Testis (tissue), 3 donors: Measurements from ENCODE around the gene SCAPER. TPM values are rescaled to one million over a fixed set of nuclear protein-coding genes. Genes with fewer than 3 reads are reported as not detected.

Source experiments
- DNase-seq: peaks from one replicate; pipeline ENCODE4 v3.0.0-alpha.2; 2019
- H3K27ac ChIP-seq, 2 donors: fragments of 200-600 bp; sonication (generic); one replicate each; pipeline ENCODE4 v1.5.1; 2019
- H3K27me3 ChIP-seq: fragments of 200-600 bp; sonication (generic); one replicate; pipeline ENCODE4 v1.5.1; 2019
- H3K36me3 ChIP-seq: fragments of 200-600 bp; sonication (generic); one replicate; pipeline ENCODE4 v1.5.1; 2017; ENCODE audit warnings: low read depth; ENCODE audit errors: missing control alignments
- H3K4me1 ChIP-seq: fragments of 200-600 bp; sonication (generic); one replicate; pipeline ENCODE4 v1.5.1; 2019
- H3K4me3 ChIP-seq, 2 donors: fragments of 200-600 bp; sonication (generic); one replicate each; pipeline ENCODE4 v1.5.1; 2017 to 2019
- H3K9me3 ChIP-seq: fragments of 200-600 bp; sonication (generic); one replicate; pipeline ENCODE4 v1.5.1; 2017
- POLR2A ChIP-seq: fragments of 450-650 bp; IDR thresholded peaks from one replicate; pipeline ENCODE4 v1.6.1; 2017; ENCODE audit warnings: antibody characterized with exemption, mild to moderate bottlenecking, moderate library complexity
- WGBS, 2 donors: methylation state at CpG; one replicate each; pipeline ENCODE4 v1.1.5; 2018; 5-methylcytosine and 5-hydroxymethylcytosine counted together
- intact Hi-C: fragments of 100-400 bp; cut with DNase I; formaldehyde crosslinking; loops from one replicate; pipeline ENCODE4 v1.15.1; 2023; ENCODE audit warnings: low total_unique reads
- polyA plus RNA-seq: library from polyadenylated mRNA; stranded (reverse); fragments of 350-450 nt; fragmentation: Illumina TruSeq; extraction: RNeasy Lipid Tissue Mini Kit (QIAGEN cat#74804); gene quantifications from one replicate; pipeline ENCODE4 v1.2.3, GENCODE V29; 2014; ENCODE audit warnings: low read depth, low replicate concordance; ENCODE audit not compliant: insufficient read depth
- total RNA-seq, 2 donors: library from RNA; depleted of rRNA; stranded (reverse); fragments of >200 nt; gene quantifications; one replicate each; pipeline ENCODE4 v1.2.3, GENCODE V29; 2016
- TF ChIP-seq, protein P1 (sequence below), 3 experiments: fragments of 450-650 bp in 2 of 3; fragments of 200-600 bp in 1 of 3; sonication (generic) in 1 of 3; IDR thresholded peaks; one replicate each; pipeline ENCODE4 v1.5.1; 2016 to 2019; ENCODE audit warnings: antibody characterized with exemption in 3 of 3, mild to moderate bottlenecking in 2 of 3, moderate library complexity in 1 of 3

SCAPER gene
- total and polyA plus RNA-seq, 3 donors from 2014 or later: 43.7 to 60.7 (median 54.8) TPM

DNA sequence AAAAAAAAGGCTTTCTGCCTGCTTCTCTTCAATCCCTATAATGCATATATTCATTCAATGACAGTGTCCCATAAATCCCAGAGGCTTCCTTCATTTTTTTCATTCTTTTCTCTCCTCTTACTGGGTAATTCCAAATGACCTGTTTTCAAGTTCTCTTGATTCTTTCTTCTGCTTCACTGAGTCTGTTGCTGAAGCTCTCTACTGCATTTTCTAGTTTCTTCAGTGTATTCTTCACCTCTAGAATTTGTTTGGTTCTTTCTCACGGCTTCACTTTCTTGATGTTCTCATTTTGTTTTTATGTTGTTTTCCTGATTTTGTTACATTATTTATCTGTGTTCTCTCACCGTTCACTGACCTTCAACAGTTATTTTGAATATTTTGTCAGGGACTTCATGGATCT, 141.6 kb downstream of the SCAPER start:
- Histone ChIP-seq H3K4me3 (no peak overlapping the region), H3K36me3 (no peaks in the 10 kb centered on the region), H3K27ac (no peak overlapping the region), H3K4me1 (no peaks in the 10 kb centered on the region), H3K9me3 (no peaks in the 10 kb centered on the region), H3K27me3 (no peaks in the 10 kb centered on the region)
- TF ChIP-seq, protein P1, sequence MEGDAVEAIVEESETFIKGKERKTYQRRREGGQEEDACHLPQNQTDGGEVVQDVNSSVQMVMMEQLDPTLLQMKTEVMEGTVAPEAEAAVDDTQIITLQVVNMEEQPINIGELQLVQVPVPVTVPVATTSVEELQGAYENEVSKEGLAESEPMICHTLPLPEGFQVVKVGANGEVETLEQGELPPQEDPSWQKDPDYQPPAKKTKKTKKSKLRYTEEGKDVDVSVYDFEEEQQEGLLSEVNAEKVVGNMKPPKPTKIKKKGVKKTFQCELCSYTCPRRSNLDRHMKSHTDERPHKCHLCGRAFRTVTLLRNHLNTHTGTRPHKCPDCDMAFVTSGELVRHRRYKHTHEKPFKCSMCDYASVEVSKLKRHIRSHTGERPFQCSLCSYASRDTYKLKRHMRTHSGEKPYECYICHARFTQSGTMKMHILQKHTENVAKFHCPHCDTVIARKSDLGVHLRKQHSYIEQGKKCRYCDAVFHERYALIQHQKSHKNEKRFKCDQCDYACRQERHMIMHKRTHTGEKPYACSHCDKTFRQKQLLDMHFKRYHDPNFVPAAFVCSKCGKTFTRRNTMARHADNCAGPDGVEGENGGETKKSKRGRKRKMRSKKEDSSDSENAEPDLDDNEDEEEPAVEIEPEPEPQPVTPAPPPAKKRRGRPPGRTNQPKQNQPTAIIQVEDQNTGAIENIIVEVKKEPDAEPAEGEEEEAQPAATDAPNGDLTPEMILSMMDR (IDR thresholded peaks at IDR 0.05): no peak
- TF ChIP-seq POLR2A: no peak
- DNase-seq: no peak
- WGBS, 2 donors: 87 to 94% methylated on average over 2 of the region's 2 CpGs
- intact Hi-C loops: no loop called here

DNA sequence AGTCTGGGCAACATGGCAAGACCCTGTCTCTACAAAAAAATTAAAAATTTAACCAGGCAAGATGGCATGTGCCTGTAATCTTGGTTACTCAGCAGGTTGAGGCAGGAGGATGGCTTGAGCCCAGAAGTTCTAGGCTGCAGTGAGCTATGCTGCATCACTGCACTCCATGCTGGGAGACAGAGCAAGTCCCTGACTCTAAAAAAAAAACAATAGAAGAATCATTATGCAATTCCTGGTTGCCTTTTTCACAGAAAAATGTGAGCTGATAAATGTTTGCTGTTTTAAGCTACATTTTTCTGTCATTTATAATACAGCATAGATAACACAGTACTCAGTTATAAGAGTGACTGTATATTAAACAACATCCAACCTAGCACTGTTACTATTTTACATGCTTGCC, 148.8 kb downstream of the SCAPER start:
- H3K27me3 ChIP-seq: no peaks in the 10 kb centered on the region
- no peaks in the 10 kb centered on the region for H3K9me3 ChIP-seq
- no peak for DNase-seq
- H3K4me3 ChIP-seq: no peak overlapping the region
- H3K4me1 ChIP-seq: no peaks in the 10 kb centered on the region
- TF ChIP-seq POLR2A: no peak
- TF ChIP-seq, protein P1 (IDR thresholded peaks at IDR 0.05): no peak
- no peaks in the 10 kb centered on the region for H3K36me3 ChIP-seq
- intact Hi-C loops: no loop called here
- H3K27ac ChIP-seq: no peak overlapping the region

DNA sequence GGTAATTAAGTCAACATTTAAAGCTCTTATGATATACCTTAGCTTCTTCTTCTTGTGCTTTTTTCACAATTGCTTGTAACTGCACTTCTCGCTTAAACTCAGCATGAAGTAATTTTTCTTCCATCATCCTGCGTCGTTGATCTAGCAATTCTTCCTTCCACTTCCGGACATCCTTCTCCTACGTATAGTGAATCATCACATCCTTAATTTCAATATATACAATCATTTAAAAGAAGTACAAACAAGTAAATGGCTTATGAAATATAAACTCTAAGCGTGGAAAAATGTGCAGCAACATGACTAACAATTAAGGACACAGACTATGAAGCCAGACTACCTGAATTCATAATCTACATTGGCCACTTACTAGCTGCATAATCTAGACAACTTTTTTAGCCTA, 151.4 kb downstream of the SCAPER start:
- DNase-seq: no peak
- intact Hi-C loops: no loop called here
- no peaks in the 10 kb centered on the region for H3K27me3 ChIP-seq
- no peak overlapping the region for H3K4me3 ChIP-seq
- H3K4me1 ChIP-seq: no peaks in the 10 kb centered on the region
- 90 to 93% methylated on average over 6 of the region's 6 CpGs for WGBS, 2 donors
- no peak overlapping the region for H3K27ac ChIP-seq
- H3K36me3 ChIP-seq: no peaks in the 10 kb centered on the region
- TF ChIP-seq, protein P1 (IDR thresholded peaks at IDR 0.05): no peak
- no peak for TF ChIP-seq POLR2A
- no peaks in the 10 kb centered on the region for H3K9me3 ChIP-seq

GRCh38 chr15:76753131-76753530, 152.0 kb downstream of the SCAPER start:
- TF ChIP-seq POLR2A: no peak
- TF ChIP-seq, protein P1 (IDR thresholded peaks at IDR 0.05): no peak
- DNase-seq: no peak
- H3K4me1 ChIP-seq: no peaks in the 10 kb centered on the region
- no peaks in the 10 kb centered on the region for H3K9me3 ChIP-seq
- H3K36me3 ChIP-seq: no peaks in the 10 kb centered on the region
- no peak overlapping the region for H3K4me3 ChIP-seq
- intact Hi-C loops: no loop called here
- WGBS, 2 donors: 85 to 94% methylated on average over 1 of the region's 1 CpG
- no peaks in the 10 kb centered on the region for H3K27me3 ChIP-seq
- H3K27ac ChIP-seq: no peak overlapping the region

GRCh38 chr15:76752549-76752948, 152.6 kb downstream of the SCAPER start:
- H3K27ac ChIP-seq: no peak overlapping the region
- TF ChIP-seq, protein P1 (IDR thresholded peaks at IDR 0.05): no peak
- TF ChIP-seq POLR2A: no peak
- H3K9me3 ChIP-seq: no peaks in the 10 kb centered on the region
- intact Hi-C loops: no loop called here
- H3K27me3 ChIP-seq: no peaks in the 10 kb centered on the region
- H3K4me1 ChIP-seq: no peaks in the 10 kb centered on the region
- no peak for DNase-seq
- no peak overlapping the region for H3K4me3 ChIP-seq
- H3K36me3 ChIP-seq: no peaks in the 10 kb centered on the region
